Skeletal muscle satellite cell (primary cell): ENCODE measurements around the gene KRT40.
A peak's percentile ranks its signal among the peaks of the same experiment; 100 is the strongest.

Experiments used
- H3K27me3 ChIP-seq: 2 replicates; pipeline ENCODE4 v1.7.0; 2013; ENCODE audit warnings: low read length; ENCODE audit not compliant: control insufficient read depth, insufficient read depth
- H3K36me3 ChIP-seq: 2 replicates; pipeline ENCODE4 v1.7.0; 2013; ENCODE audit warnings: mild to moderate bottlenecking, control low read depth, low read length; ENCODE audit not compliant: insufficient read depth
- H3K4me1 ChIP-seq: 2 replicates; pipeline ENCODE4 v1.7.0; 2013; ENCODE audit warnings: low read length; ENCODE audit not compliant: control insufficient read depth, insufficient read depth
- H3K4me2 ChIP-seq: 2 replicates; pipeline ENCODE4 v1.7.0; 2013; ENCODE audit warnings: mild to moderate bottlenecking, low read length
- H3K4me3 ChIP-seq: 2 replicates; pipeline ENCODE4 v1.7.0; 2013; ENCODE audit warnings: low read length
- H3K9ac ChIP-seq: 2 replicates; pipeline ENCODE4 v1.7.0; 2013; ENCODE audit warnings: mild to moderate bottlenecking, low read depth, low read length, moderate library complexity
- H3K9me3 ChIP-seq: replicated peaks from 2 replicates; pipeline ENCODE4 v1.7.0; 2013; ENCODE audit warnings: mild to moderate bottlenecking, control low read depth, low read length

The KRT40 gene

DNA sequence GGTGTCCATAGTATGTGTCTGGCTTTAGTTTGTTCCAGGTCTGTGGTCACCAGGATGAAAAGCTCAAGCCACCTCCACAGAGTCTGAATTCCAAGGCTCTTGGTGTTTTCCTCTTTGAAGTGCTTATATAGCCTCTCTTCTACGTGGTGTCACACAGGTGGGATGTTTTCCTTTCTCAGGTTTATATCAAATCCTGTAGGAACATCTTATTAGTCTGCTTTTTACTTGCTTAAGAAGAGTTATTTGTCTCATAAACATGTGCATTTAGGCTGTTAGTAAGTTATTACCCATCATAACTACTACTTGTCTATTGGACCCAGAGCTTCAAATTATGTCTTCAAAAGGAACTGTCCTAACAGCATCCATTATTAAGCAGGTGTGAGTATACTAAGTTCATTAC lies 17.3 kb downstream of the KRT40 start, which contains the start of gene KRT39:
KRT39 (minus strand) TSS at position 101 of the 400 bp plus-strand sequence; CDS start at position 9, 92 bp downstream.
- Histone ChIP-seq H3K9ac (no peak within 1 kb of the TSS), H3K4me2 (no peak within 1 kb of the TSS), H3K27me3 (no peaks in the 10 kb centered on the region), H3K4me3 (no peak within 1 kb of the TSS), H3K36me3 (no peaks in the 10 kb centered on the region), H3K9me3 (no peaks in the 10 kb centered on the region), H3K4me1 (peaks cover 7% of the 10 kb centered on the region)

DNA sequence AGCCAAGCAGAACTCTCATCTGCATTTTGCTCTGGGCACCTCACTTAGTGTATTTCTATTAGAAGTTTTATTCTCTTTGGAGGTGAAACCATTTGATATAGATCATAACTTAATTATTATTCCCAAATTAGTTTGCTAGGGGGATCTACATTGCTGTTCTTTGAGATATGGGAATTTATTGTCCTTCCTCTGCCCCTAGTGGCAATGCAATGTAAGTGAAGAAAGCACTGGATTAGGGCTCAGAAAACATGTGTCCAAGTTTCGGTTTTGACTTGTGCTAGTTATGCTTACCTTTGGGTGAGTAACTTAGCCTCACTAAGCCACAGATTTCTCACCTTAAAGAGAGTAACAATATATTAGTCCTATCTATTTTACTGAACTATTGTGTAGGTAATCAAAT lies 20.3 kb downstream of the KRT40 start:
- no peaks in the 10 kb centered on the region for H3K36me3 ChIP-seq
- H3K9ac ChIP-seq, result no peak overlapping the region
- no peaks in the 10 kb centered on the region for H3K27me3 ChIP-seq
- H3K4me2 ChIP-seq, result peak overlapping the region; percentile 20
- no peaks in the 10 kb centered on the region for H3K9me3 ChIP-seq
- H3K4me1 ChIP-seq, result peaks cover 13% of the 10 kb centered on the region
- no peak overlapping the region for H3K4me3 ChIP-seq

GRCh38 chr17:40962059-40962561 lies 22.0 kb downstream of the KRT40 start:
- no peaks in the 10 kb centered on the region for H3K27me3 ChIP-seq
- no peaks in the 10 kb centered on the region for H3K9me3 ChIP-seq
- no peak overlapping the region for H3K4me3 ChIP-seq
- no peak overlapping the region for H3K9ac ChIP-seq
- no peak overlapping the region for H3K4me2 ChIP-seq
- H3K36me3 ChIP-seq, result no peaks in the 10 kb centered on the region
- peaks cover 29% of the 10 kb centered on the region for H3K4me1 ChIP-seq

GRCh38 chr17:40961591-40961990 lies 22.5 kb downstream of the KRT40 start:
- Histone ChIP-seq H3K9ac (no peak overlapping the region), H3K27me3 (no peaks in the 10 kb centered on the region), H3K36me3 (no peaks in the 10 kb centered on the region), H3K4me2 (no peak overlapping the region), H3K4me3 (no peak overlapping the region), H3K9me3 (no peaks in the 10 kb centered on the region), H3K4me1 (peaks cover 31% of the 10 kb centered on the region)

- Histone ChIP-seq H3K4me3 (no peak overlapping the region), H3K27me3 (no peaks in the 10 kb centered on the region), H3K4me1 (peaks cover 39% of the 10 kb centered on the region), H3K9ac (no peak overlapping the region), H3K9me3 (no peaks in the 10 kb centered on the region), H3K36me3 (no peaks in the 10 kb centered on the region), H3K4me2 (no peak overlapping the region)
Observed at GRCh38 chr17:40960144-40960543, 24.0 kb downstream of the KRT40 start.

GRCh38 chr17:40958086-40958953 lies 25.8 kb downstream of the KRT40 start:
- Histone ChIP-seq H3K9ac (peak overlapping the region; percentile 84), H3K4me3 (no peak overlapping the region), H3K36me3 (no peaks in the 10 kb centered on the region), H3K9me3 (no peaks in the 10 kb centered on the region), H3K4me2 (no peak overlapping the region), H3K27me3 (no peaks in the 10 kb centered on the region), H3K4me1 (peaks cover 56% of the 10 kb centered on the region)

GRCh38 chr17:40956401-40957254 lies 27.5 kb downstream of the KRT40 start:
- Histone ChIP-seq H3K4me3 (no peak overlapping the region), H3K36me3 (no peaks in the 10 kb centered on the region), H3K9ac (peak overlapping the region; percentile 84), H3K4me2 (peak overlapping the region; percentile 50), H3K4me1 (peaks cover 71% of the 10 kb centered on the region), H3K9me3 (no peaks in the 10 kb centered on the region), H3K27me3 (no peaks in the 10 kb centered on the region)

- Histone ChIP-seq H3K4me3 (no peak overlapping the region), H3K36me3 (no peaks in the 10 kb centered on the region), H3K4me1 (peaks cover 76% of the 10 kb centered on the region), H3K9me3 (no peaks in the 10 kb centered on the region), H3K27me3 (no peaks in the 10 kb centered on the region), H3K9ac (peak overlapping the region; percentile 76), H3K4me2 (peak overlapping the region; percentile 5)
Observed at GRCh38 chr17:40953881-40954280, 30.2 kb downstream of the KRT40 start.

DNA sequence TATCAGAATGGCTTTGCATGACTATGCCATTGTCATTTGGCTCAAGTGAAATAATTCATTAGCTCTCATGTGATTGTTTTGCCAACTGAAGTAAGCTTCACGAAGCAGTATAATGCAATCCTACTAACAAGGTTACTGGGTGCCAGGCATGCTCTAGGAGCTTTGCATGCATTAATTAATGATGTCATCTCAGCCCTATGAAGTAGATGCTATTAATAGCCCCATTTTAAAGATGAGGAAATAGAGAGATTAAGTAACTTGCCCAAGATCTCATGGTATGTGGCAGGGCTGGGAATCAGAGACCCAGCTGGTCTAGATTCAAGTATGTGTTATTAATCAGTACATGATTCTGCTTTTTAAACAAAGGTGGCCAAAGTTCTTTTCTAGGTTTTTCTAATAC lies 31.5 kb downstream of the KRT40 start:
- Histone ChIP-seq H3K9me3 (no peaks in the 10 kb centered on the region), H3K36me3 (no peaks in the 10 kb centered on the region), H3K9ac (peak overlapping the region; percentile 76), H3K4me3 (no peak overlapping the region), H3K4me2 (no peak overlapping the region), H3K27me3 (no peaks in the 10 kb centered on the region), H3K4me1 (peaks cover 66% of the 10 kb centered on the region)

DNA sequence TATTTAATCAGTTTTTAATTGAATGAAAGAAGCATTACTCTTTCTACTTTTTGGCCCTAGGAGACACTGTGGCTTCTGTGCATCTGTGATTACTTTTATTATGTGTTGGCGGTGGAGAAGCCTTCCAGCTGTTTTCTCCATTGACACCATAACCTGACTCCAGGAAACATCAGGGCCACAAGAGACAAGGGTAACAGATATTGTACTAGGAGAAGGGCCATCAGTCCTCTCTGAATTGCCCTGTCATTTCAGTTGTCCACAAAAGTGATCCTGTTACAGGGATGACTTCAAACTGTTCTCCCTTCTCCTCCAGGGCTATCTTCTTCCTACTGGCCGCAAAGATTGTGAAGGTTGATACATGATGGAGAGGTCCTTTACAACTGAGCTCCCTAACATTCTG lies 32.0 kb downstream of the KRT40 start:
- peaks cover 60% of the 10 kb centered on the region for H3K4me1 ChIP-seq

GRCh38 chr17:40951011-40951622 lies 33.0 kb downstream of the KRT40 start:
- peaks cover 53% of the 10 kb centered on the region for H3K4me1 ChIP-seq
- no peak overlapping the region for H3K4me2 ChIP-seq
- no peaks in the 10 kb centered on the region for H3K36me3 ChIP-seq
- H3K4me3 ChIP-seq, result no peak overlapping the region
- H3K27me3 ChIP-seq, result no peaks in the 10 kb centered on the region
- H3K9me3 ChIP-seq, result no peaks in the 10 kb centered on the region
- H3K9ac ChIP-seq, result no peak overlapping the region

More for the DNA sequence above, 32.0 kb downstream of the KRT40 start:
- Histone ChIP-seq H3K27me3 (no peaks in the 10 kb centered on the region), H3K36me3 (no peaks in the 10 kb centered on the region), H3K4me3 (no peak overlapping the region), H3K9ac (peak overlapping the region; percentile 44), H3K9me3 (no peaks in the 10 kb centered on the region), H3K4me2 (no peak overlapping the region)
